Choroid plexus epithelial cell (primary cell): ENCODE measurements around the gene LRRC1.

ENCODE experiments used
- DNase-seq: peaks from one replicate; pipeline ENCODE4 v3.0.0-alpha.2; 2010; ENCODE audit warnings: low read depth
- H3K4me3 ChIP-seq: 2 replicates; pipeline ENCODE4 v1.5.1; 2011; ENCODE audit warnings: low read depth, mild to moderate bottlenecking, control low read depth, low read length, moderate library complexity
- CTCF ChIP-seq: conservative IDR thresholded peaks from 2 replicates; pipeline ENCODE4 v1.5.1; 2011; ENCODE audit warnings: low read depth, mild to moderate bottlenecking, control low read depth, inconsistent platforms, low read length, moderate library complexity

The LRRC1 gene

DNA sequence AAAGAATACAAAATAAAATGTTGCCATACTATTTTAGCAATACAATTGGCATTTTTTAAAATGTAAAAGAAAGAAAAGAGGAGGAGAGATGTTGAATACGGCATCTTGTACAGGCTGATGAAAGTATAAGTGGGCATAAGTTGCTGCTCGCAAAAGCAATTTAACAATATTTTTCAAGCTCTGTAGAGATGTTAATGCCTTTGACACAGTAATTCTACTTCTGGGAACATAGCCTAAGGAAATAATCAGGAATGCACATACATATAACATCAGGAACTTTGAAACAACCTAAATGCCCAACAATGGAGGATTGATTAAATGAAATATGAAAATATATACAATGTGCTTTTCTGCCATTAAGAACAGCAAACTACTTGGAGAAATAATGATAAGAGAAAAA, 80.2 kb downstream of the LRRC1 start:
- no peak for TF ChIP-seq CTCF
- H3K4me3 ChIP-seq: no peak overlapping the region
- no peak for DNase-seq

- no peak overlapping the region for H3K4me3 ChIP-seq
- TF ChIP-seq CTCF: no peak
- no peak for DNase-seq
Observed at GRCh38 chr6:53877151-53877550, 82.3 kb downstream of the LRRC1 start.

DNA sequence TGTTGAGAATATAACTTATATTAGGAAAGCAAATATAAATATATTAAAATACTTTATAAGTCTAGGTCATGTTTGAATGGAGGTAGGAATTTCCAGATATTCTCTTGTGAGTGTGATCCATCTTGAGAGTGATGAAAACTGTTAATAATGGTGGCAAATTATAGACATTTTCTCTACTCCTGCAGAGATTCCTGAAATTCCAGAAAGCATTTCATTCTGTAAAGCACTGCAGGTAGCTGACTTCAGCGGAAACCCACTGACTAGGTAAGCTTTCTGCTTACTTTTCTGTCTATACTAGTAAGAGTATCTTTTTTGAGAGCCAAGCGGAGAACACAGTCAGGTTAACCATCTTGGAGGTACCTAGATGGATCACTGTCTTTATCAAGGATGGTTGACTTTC, 84.0 kb downstream of the LRRC1 start:
- H3K4me3 ChIP-seq: no peak overlapping the region
- no peak for DNase-seq
- TF ChIP-seq CTCF: no peak

- DNase-seq: no peak
- no peak for TF ChIP-seq CTCF
- no peak overlapping the region for H3K4me3 ChIP-seq
Observed at GRCh38 chr6:53879608-53880007, 84.8 kb downstream of the LRRC1 start.

GRCh38 chr6:53887316-53887715, 92.5 kb downstream of the LRRC1 start:
- no peak for DNase-seq
- no peak overlapping the region for H3K4me3 ChIP-seq
- TF ChIP-seq CTCF: no peak

DNA sequence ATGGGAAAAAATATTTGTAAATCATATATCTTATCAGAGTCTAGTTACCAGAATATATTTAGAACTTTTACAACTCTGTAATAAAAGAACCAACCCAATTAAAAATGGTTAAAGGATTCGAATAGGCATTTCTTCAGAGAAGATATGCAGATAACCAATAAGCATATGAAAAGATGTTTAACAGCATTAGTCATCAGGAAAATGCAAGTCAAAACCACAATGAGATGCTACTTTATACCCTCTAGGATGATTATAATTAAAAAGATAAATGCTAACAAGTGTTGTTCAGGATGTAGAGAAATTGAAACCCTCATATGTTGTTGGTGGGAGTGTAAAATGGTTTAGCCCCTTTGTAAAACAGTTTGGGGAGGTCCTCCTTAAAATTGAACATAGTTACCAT, 94.1 kb downstream of the LRRC1 start:
- no peak overlapping the region for H3K4me3 ChIP-seq
- TF ChIP-seq CTCF: no peak
- DNase-seq: peak; percentile 42

- no peak for TF ChIP-seq CTCF
- no peak overlapping the region for H3K4me3 ChIP-seq
- no peak for DNase-seq
Observed at GRCh38 chr6:53889365-53889764, 94.6 kb downstream of the LRRC1 start.
